ENCODE data around the gene DCBLD1. TPM values are rescaled to one million over a fixed set of nuclear protein-coding genes. Genes with fewer than 3 reads are reported as not detected.

Gene DCBLD1
- total RNA-seq, 4 donors from 2014 or later, result 13.5 to 25.9 (median 21.2) TPM

GRCh38 chr6:117496383-117496990, 14.0 kb downstream of the DCBLD1 start:
- Histone ChIP-seq H3K36me3 (no peaks in the 10 kb centered on the region), H3K4me3 (replicated peaks in 1 of 3) (no peak overlapping the region), H3K27ac (no peak overlapping the region), H3K4me1 (peaks cover 0 to 14% of the 10 kb centered on the region in 2 donors), H3K27me3 (no peaks in the 10 kb centered on the region), H3K9me3 (no peaks in the 10 kb centered on the region)
- WGBS, 2 donors, result 97 to 98% methylated on average over 1 of the region's 1 CpG
- intact Hi-C loops (cut with DNase I), result no loop called here
- TF ChIP-seq POLR2A (IDR thresholded peaks at IDR 0.05), result no peak
- TF ChIP-seq CTCF (IDR thresholded peaks at IDR 0.05), result no peak
- DNase-seq, result no peak

- Histone ChIP-seq H3K27me3 (no peaks in the 10 kb centered on the region), H3K27ac (no peak overlapping the region), H3K36me3 (no peaks in the 10 kb centered on the region), H3K9me3 (no peaks in the 10 kb centered on the region), H3K4me1 (peaks cover 0 to 14% of the 10 kb centered on the region in 2 donors), H3K4me3 (replicated peaks in 1 of 3) (no peak overlapping the region)
- WGBS, 2 donors, result 69 to 73% methylated on average over 1 of the region's 1 CpG
- no peak for DNase-seq
- intact Hi-C loops (cut with DNase I), result no loop called here
- TF ChIP-seq CTCF (IDR thresholded peaks at IDR 0.05) (no peak), POLR2A (IDR thresholded peaks at IDR 0.05) (no peak)
Measured at GRCh38 chr6:117497237-117497636, 14.8 kb downstream of the DCBLD1 start.

- Histone ChIP-seq H3K36me3 (no peaks in the 10 kb centered on the region), H3K4me3 (replicated peaks in 1 of 3) (no peak overlapping the region), H3K27me3 (no peaks in the 10 kb centered on the region), H3K4me1 (peaks cover 0 to 14% of the 10 kb centered on the region in 2 donors), H3K27ac (no peak overlapping the region), H3K9me3 (no peaks in the 10 kb centered on the region)
- intact Hi-C loops (cut with DNase I), result no loop called here
- no peak for DNase-seq
- TF ChIP-seq CTCF (IDR thresholded peaks at IDR 0.05) (no peak), POLR2A (IDR thresholded peaks at IDR 0.05) (no peak)
- 45 to 54% methylated on average over 2 of the region's 2 CpGs for WGBS, 2 donors
Measured at GRCh38 chr6:117498159-117498558, 15.7 kb downstream of the DCBLD1 start.

GRCh38 chr6:117501722-117502121, 19.2 kb downstream of the DCBLD1 start:
- Histone ChIP-seq H3K27me3 (no peaks in the 10 kb centered on the region), H3K36me3 (no peaks in the 10 kb centered on the region), H3K9me3 (no peaks in the 10 kb centered on the region), H3K4me3 (replicated peaks in 1 of 3) (no peak overlapping the region), H3K4me1 (peaks cover 0 to 14% of the 10 kb centered on the region in 2 donors), H3K27ac (no peak overlapping the region)
- WGBS, 2 donors, result 48 to 74% methylated on average over 2 of the region's 2 CpGs
- intact Hi-C loops (cut with DNase I), result no loop called here
- no peak for DNase-seq
- TF ChIP-seq CTCF (IDR thresholded peaks at IDR 0.05) (no peak), POLR2A (IDR thresholded peaks at IDR 0.05) (no peak)

- Histone ChIP-seq H3K4me1 (peaks cover 0 to 7% of the 10 kb centered on the region in 2 donors), H3K9me3 (no peaks in the 10 kb centered on the region), H3K4me3 (replicated peaks in 1 of 3) (no peak overlapping the region), H3K27me3 (no peaks in the 10 kb centered on the region), H3K27ac (no peak overlapping the region), H3K36me3 (no peaks in the 10 kb centered on the region)
- no peak for DNase-seq
- 97 to 100% methylated on average over 1 of the region's 1 CpG for WGBS, 2 donors
- TF ChIP-seq CTCF (IDR thresholded peaks at IDR 0.05) (no peak), POLR2A (IDR thresholded peaks at IDR 0.05) (no peak)
- intact Hi-C loops (cut with DNase I), result no loop called here
Measured at GRCh38 chr6:117502580-117502979, 20.1 kb downstream of the DCBLD1 start.

Measured in thyroid gland (tissue), 4 donors.